ENCODE data around the gene KCTD8.
"Not testable (repeated sequence)": the region's sequence is repeated elsewhere in the genome, so short reads cannot be mapped to it uniquely, and the experiment has no call there.

The KCTD8 gene

GRCh38 chr4:44326741-44327140 is 121.9 kb downstream of the KCTD8 start:
- DNase-seq (ENCODE audit: low read depth): no peak

- no peak for DNase-seq (ENCODE audit: low read depth)
Observed at GRCh38 chr4:44320833-44321232, 127.8 kb downstream of the KCTD8 start.

- no peak for DNase-seq (ENCODE audit: low read depth)
Observed at GRCh38 chr4:44319129-44319528, 129.5 kb downstream of the KCTD8 start.

- no peak for DNase-seq (ENCODE audit: low read depth)
Observed at GRCh38 chr4:44313702-44314101, 134.9 kb downstream of the KCTD8 start.

- DNase-seq (ENCODE audit: low read depth): no peak
Observed at GRCh38 chr4:44287505-44287904, 161.1 kb downstream of the KCTD8 start.

- no peak for DNase-seq (ENCODE audit: low read depth)
Observed at GRCh38 chr4:44279469-44279868, 169.1 kb downstream of the KCTD8 start.

- no peak for DNase-seq (ENCODE audit: low read depth)
Observed at GRCh38 chr4:44279066-44279465, 169.5 kb downstream of the KCTD8 start.

GRCh38 chr4:44257461-44257860 is 191.1 kb downstream of the KCTD8 start:
- DNase-seq (ENCODE audit: low read depth): no peak

- no peak for DNase-seq (ENCODE audit: low read depth)
Observed at GRCh38 chr4:44256414-44256813, 192.2 kb downstream of the KCTD8 start.

GRCh38 chr4:44237643-44238042 is 211.0 kb downstream of the KCTD8 start:
- no peak for DNase-seq (ENCODE audit: low read depth)

- DNase-seq (ENCODE audit: low read depth): no peak
Observed at GRCh38 chr4:44235897-44236296, 212.7 kb downstream of the KCTD8 start.

GRCh38 chr4:44232262-44232661 is 216.3 kb downstream of the KCTD8 start:
- DNase-seq (ENCODE audit: low read depth): no peak

GRCh38 chr4:44231006-44231405 is 217.6 kb downstream of the KCTD8 start:
- DNase-seq (ENCODE audit: low read depth): no peak

GRCh38 chr4:44228326-44228725 is 220.3 kb downstream of the KCTD8 start:
- no peak for DNase-seq (ENCODE audit: low read depth)

- DNase-seq (ENCODE audit: low read depth): no peak
Observed at GRCh38 chr4:44221407-44221806, 227.2 kb downstream of the KCTD8 start.

GRCh38 chr4:44210750-44211149 is 237.9 kb downstream of the KCTD8 start:
- no peak for DNase-seq (ENCODE audit: low read depth)

- DNase-seq (ENCODE audit: low read depth): no peak
Observed at GRCh38 chr4:44196796-44197195, 251.8 kb downstream of the KCTD8 start.

- no peak for DNase-seq (ENCODE audit: low read depth)
Observed at GRCh38 chr4:44194365-44194764, 254.2 kb downstream of the KCTD8 start.

GRCh38 chr4:44186850-44187246 is 261.8 kb downstream of the KCTD8 start:
- no peak for DNase-seq (ENCODE audit: low read depth)

- no peak for DNase-seq (ENCODE audit: low read depth)
Observed at GRCh38 chr4:44186096-44186849, 262.3 kb downstream of the KCTD8 start.

GRCh38 chr4:44181491-44182349 is 266.9 kb downstream of the KCTD8 start:
- not testable (repeated sequence) for DNase-seq (ENCODE audit: low read depth)

- not testable (repeated sequence) for DNase-seq (ENCODE audit: low read depth)
Observed at GRCh38 chr4:44167766-44168165, 280.8 kb downstream of the KCTD8 start.

GRCh38 chr4:44165938-44166337 is 282.7 kb downstream of the KCTD8 start:
- DNase-seq (ENCODE audit: low read depth): no peak
